IPS DF 4.7 (cell line): Measurements from ENCODE around the gene CNOT6.

Experiments used
- DNase-seq: peaks from one replicate; pipeline ENCODE4 v3.0.0-alpha.2; 2013; ENCODE audit warnings: low spot score; ENCODE audit errors: extremely low read depth

CNOT6 gene

GRCh38 chr5:180599590-180599914 lies 105.4 kb downstream of the CNOT6 start:
- no peak for DNase-seq

- no peak for DNase-seq
Observed at GRCh38 chr5:180599981-180600553, 105.9 kb downstream of the CNOT6 start.

- DNase-seq: no peak
Observed at GRCh38 chr5:180600554-180601041, 106.4 kb downstream of the CNOT6 start.

GRCh38 chr5:180601591-180602480 lies 107.7 kb downstream of the CNOT6 start:
- no peak for DNase-seq

GRCh38 chr5:180602481-180603075 lies 108.4 kb downstream of the CNOT6 start:
- DNase-seq: no peak

GRCh38 chr5:180603076-180603594 lies 109.0 kb downstream of the CNOT6 start:
- DNase-seq: no peak

GRCh38 chr5:180604271-180604670 lies 110.1 kb downstream of the CNOT6 start:
- no peak for DNase-seq

GRCh38 chr5:180605554-180606214 lies 111.5 kb downstream of the CNOT6 start:
- peak; percentile 56 for DNase-seq

- no peak for DNase-seq
Observed at GRCh38 chr5:180606215-180606785, 112.1 kb downstream of the CNOT6 start.

GRCh38 chr5:180607861-180608571 lies 113.8 kb downstream of the CNOT6 start:
- DNase-seq: no peak

- no peak for DNase-seq
Observed at GRCh38 chr5:180608572-180609310, 114.6 kb downstream of the CNOT6 start.

- DNase-seq: no peak
Observed at GRCh38 chr5:180609386-180609785, 115.2 kb downstream of the CNOT6 start.

- no peak for DNase-seq
Observed at GRCh38 chr5:180609817-180610550, 115.8 kb downstream of the CNOT6 start.

- no peak for DNase-seq
Observed at GRCh38 chr5:180611140-180611850, 117.1 kb downstream of the CNOT6 start.

- DNase-seq: no peak
Observed at GRCh38 chr5:180612683-180613082, 118.5 kb downstream of the CNOT6 start.

- no peak for DNase-seq
Observed at GRCh38 chr5:180613188-180613813, 119.1 kb downstream of the CNOT6 start.

GRCh38 chr5:180613814-180614188 lies 119.6 kb downstream of the CNOT6 start:
- no peak for DNase-seq

GRCh38 chr5:180618487-180618828 lies 124.3 kb downstream of the CNOT6 start:
- DNase-seq: no peak
